T1000 (cell line): ENCODE measurements around the gene GSTA1.
A peak's percentile ranks its signal among the peaks of the same experiment; 100 is the strongest.
"Not testable (repeated sequence)": the region's sequence is repeated elsewhere in the genome, so short reads cannot be mapped to it uniquely, and the experiment has no call there.

ENCODE experiments used
- DNase-seq: peaks from one replicate; lab custom pipeline; 2025; ENCODE audit warnings: mixed read lengths; lab: John Stamatoyannopoulos, UW

Gene GSTA1

GRCh38 chr6:52803668-52804255 is at the start of gene GSTA1:
GSTA1 (minus strand) TSS chr6:52803816; CDS start chr6:52799267, 4,549 bp downstream.
- not testable (repeated sequence) for DNase-seq

- no peak for DNase-seq
Measured at GRCh38 chr6:52849137-52849536, 45.5 kb upstream of the GSTA1 start.

- no peak for DNase-seq
Measured at GRCh38 chr6:52846002-52846401, 42.4 kb upstream of the GSTA1 start.

DNA sequence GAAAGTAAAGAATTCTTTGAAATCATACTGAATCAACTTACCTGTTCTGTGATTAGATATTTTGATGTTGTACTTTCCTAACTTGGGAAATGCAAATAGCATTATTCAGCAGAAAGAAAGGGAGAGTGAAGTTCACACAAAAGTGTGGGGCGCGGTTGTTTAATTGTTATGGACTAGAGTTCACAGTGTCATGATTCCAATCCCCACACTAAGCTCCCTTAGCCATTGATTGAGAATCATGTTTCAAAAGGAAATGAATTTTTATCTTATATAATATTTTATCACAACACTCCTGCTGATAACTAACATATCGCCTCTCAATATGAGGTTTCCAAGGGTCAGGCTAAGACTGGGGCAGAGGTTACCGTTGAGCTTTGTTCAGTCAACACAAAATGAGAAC is 40.0 kb upstream of the GSTA1 start:
- DNase-seq: no peak

DNA sequence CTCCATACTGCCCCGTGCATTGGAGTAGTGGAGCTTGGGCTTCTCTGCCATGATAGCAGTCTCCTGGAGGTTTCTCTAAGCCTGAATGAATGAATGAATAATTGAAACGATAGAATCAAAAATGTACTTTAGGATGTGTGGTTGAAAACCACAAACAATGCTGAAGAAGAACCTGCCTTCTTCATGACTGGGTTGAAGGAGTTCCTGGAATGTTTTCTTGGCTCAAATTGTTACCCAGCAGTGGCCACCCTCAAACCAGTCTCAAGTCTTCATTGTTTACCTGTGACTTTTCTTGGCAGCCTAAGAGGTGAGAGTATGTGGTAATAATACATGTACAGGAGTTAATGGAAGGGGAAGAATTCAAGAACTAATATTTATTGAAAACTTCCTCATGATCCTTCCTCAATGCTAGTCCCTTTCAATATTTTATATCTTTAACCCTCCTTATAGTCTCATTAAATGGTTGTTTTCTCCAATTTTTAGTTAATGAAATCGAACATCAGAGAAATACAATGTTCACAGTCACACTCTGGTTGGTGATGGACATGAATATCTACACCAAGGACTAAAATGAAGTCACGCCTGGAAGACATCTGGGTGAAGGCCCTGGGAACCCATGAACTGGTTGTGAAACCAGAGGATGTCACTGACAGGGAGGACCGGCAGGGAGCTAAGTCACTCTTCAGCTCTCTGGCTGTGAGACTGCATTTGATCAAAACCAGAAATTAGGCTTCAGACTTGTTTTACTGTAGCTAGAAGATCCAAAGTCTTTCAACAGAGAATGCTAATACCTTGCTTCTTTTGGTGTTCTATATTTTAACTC is 37.4 kb upstream of the GSTA1 start, which contains the start of gene GSTA5:
TSS of gene GSTA5 (minus strand) at position 51 of the 823 bp plus-strand sequence.
- no peak for DNase-seq

- DNase-seq: peak; percentile 60
Measured at GRCh38 chr6:52839124-52840055, 35.8 kb upstream of the GSTA1 start.

GRCh38 chr6:52834481-52834880 is 30.9 kb upstream of the GSTA1 start:
- DNase-seq: peak; percentile 21

GRCh38 chr6:52830869-52831268 is 27.3 kb upstream of the GSTA1 start:
- DNase-seq: not testable (repeated sequence)

DNA sequence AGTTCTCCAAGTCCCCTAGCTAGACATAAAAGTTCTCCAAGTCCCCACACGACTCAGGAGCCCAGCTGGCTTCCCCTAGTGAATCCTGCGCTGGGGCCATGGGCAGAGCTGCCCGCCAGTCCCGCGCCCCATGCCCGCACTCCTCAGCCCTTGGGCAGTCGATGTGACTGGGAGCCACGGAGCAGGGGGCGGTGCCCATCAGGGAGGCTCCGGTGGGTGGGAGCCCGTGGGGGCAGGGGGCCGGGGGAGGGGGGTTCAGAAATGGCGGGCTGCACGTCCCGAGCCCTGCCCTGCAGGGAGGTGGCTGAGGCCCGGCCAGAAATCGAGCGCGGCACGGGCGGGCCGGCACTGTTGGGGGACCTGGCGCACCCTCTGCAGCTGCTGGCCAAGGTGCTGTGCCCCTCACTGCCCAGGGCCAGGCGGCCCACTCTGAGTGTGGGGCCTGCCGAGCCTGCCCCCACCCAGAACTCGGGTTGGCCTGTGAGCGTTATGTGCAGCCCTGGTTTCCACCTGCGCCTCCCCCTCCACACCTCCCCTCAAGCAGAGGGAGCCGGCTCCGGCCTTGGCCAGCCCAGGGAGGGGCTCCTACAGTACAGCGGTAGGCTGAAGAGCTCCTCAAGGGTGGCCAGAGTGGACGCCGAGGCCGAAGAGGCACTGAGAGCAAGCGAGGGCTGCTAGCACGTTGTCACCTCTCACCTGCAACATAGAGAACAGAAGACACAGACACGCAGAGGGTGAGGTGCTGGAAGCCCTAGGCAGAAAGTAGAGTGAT is 25.6 kb upstream of the GSTA1 start:
- no peak for DNase-seq

DNA sequence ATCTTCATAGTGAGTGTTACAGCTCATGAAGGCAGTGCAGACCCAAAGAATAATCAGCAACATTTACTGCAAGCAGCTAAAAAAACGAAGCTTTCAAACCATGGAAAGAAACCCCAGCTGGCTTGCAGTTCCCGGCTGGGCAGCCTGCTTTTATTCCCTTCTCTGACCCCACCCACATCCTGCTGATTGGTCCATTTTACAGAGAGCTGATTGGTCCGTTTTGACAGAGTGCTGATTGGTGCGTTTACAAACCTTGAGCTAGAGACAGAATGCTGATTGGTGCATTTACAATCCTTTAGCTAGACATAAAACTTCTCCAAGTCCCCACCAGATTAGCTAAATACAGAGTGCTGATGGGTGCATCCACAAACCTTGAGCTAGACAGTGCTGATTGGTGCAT is 25.0 kb upstream of the GSTA1 start:
- not testable (repeated sequence) for DNase-seq

GRCh38 chr6:52827073-52827783 is 23.6 kb upstream of the GSTA1 start:
- DNase-seq: not testable (repeated sequence)

- DNase-seq: no peak
Measured at GRCh38 chr6:52826513-52826912, 22.9 kb upstream of the GSTA1 start.

GRCh38 chr6:52825900-52826459 is 22.4 kb upstream of the GSTA1 start:
- DNase-seq: not testable (repeated sequence)

DNA sequence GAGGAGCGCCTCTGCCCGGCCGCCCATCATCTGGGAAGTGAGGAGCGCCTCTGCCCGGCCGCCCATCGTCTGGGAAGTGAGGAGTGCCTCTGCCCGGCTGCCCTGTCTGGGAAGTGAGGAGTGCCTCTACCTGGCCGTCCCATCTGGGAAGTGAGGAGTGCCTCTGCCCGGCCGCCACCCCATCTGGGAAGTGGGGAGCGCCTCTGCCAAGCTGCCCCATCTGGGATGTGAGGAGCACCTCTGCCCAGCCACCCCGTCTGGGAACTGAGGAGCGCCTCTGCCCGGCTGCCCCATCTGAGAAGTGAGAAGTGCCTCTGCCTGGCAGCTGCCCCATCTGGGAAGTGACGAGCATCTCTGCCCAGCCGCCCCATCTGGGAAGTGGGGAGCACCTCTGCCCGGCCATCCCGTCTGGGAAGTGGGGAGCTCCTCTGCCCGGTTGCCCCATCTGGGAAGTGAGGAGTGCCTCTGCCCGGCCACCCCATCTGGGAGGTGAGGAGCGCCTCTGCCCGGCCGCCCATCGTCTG is 21.7 kb upstream of the GSTA1 start:
- DNase-seq: not testable (repeated sequence)

- DNase-seq: no peak
Measured at GRCh38 chr6:52821842-52822241, 18.2 kb upstream of the GSTA1 start.

- DNase-seq: no peak
Measured at GRCh38 chr6:52820198-52820597, 16.6 kb upstream of the GSTA1 start.

- peak; percentile 49 for DNase-seq
Measured at GRCh38 chr6:52815167-52816092, 11.8 kb upstream of the GSTA1 start.

- not testable (repeated sequence) for DNase-seq
Measured at GRCh38 chr6:52814545-52814944, 10.9 kb upstream of the GSTA1 start.

DNA sequence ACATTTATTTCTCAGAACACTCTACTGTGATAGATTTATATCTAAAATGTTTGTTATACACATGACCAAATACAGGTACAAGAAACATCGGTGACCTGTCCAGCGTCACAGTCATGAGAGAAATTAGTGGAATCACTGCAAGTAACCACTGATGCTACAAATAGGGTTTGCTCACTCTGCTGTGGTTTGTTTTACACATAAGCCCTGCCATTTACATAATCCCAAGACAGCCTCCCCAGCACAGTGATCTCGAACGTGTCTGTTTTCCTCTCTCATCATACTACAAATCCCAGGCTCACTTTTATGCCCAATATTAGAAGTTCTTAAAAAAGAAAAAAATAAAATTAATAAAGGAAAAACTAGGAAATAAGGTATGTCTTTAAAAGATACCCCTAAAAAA is 6.2 kb upstream of the GSTA1 start:
- not testable (repeated sequence) for DNase-seq
